ENCODE measurements around the gene R3HDM2. TPM values are rescaled to one million over a fixed set of nuclear protein-coding genes. Genes with fewer than 3 reads are reported as not detected.

R3HDM2 gene
- total and polyA plus RNA-seq, 4 donors = 7.4 to 28.9 (median 15.1) TPM

DNA sequence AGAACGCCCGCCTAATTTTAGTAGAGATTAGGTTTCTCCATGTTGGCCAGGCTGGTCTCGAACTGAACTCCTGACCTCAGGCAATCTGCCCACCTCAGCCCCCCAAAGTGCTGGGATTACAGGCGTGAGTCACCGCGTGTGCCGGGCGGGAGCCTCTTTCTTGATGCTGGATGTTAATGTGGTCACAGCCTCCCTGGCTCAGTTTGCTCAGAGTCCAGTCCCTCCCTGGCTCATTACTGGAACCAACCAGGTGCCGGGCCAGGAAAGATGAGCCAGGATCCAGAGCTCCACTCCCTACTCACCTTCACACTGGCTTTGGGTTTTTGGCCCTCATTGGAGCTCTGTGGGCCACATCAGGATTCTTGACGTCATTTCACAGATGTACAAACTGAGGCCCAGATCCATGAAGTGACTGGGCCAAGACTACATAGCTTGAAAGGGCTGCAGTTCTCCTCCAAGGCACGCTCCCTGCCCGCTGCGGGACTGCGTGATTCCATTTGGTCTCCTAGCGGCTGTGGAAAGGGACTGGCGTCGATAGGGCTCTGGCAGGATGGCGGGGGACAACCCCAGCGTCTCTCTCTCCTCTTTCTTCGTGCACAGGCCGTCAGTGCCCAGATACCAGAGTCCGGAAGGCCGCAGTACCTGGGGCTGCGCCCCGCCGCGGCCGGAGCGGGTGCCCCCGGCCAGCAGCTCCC is 206.4 kb downstream of the R3HDM2 start:
- no peaks in the 10 kb centered on the region for H3K9me3 ChIP-seq (ENCODE audit: control insufficient read depth in 4 of 4, low read length in 3 of 4)
- no peak overlapping the region for H3K27ac ChIP-seq (ENCODE audit: low read depth in 1 of 2, low read length in 2 of 2)
- no peak overlapping the region for H3K4me3 ChIP-seq (ENCODE audit: low read depth in 1 of 3, low read length in 3 of 3)
- WGBS = 33% methylated on average over 30 of the region's 30 CpGs
- no peaks in the 10 kb centered on the region for H3K36me3 ChIP-seq (ENCODE audit: control insufficient read depth in 4 of 4, insufficient read depth in 3 of 4, low read depth in 1 of 4, low read length in 3 of 4)
- peaks cover 0 to 20% (median 12%) of the 10 kb centered on the region in 4 donors for H3K27me3 ChIP-seq (ENCODE audit: control insufficient read depth in 4 of 4, insufficient read depth in 4 of 4, low read length in 3 of 4)
- TF ChIP-seq HNF4A (conservative IDR thresholded peaks at IDR 0.05) = no peak
- no peak for TF ChIP-seq RAD21 (IDR thresholded peaks at IDR 0.05)
- TF ChIP-seq YY1 (IDR thresholded peaks at IDR 0.05) = no peak
- no peak for TF ChIP-seq NR2F2 (IDR thresholded peaks at IDR 0.05)
- TF ChIP-seq FOXA2 (IDR thresholded peaks at IDR 0.05) = no peak
- no peak for TF ChIP-seq GABPA (IDR thresholded peaks at IDR 0.05 in 1 of 2, conservative IDR thresholded peaks at IDR 0.05 in 1 of 2)
- TF ChIP-seq, protein P1, sequence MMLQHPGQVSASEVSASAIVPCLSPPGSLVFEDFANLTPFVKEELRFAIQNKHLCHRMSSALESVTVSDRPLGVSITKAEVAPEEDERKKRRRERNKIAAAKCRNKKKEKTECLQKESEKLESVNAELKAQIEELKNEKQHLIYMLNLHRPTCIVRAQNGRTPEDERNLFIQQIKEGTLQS (IDR thresholded peaks at IDR 0.05) = no peak
- no peak for TF ChIP-seq JUND (IDR thresholded peaks at IDR 0.05)
- no peak for TF ChIP-seq HNF4G (IDR thresholded peaks at IDR 0.05)
- TF ChIP-seq, protein P2, sequence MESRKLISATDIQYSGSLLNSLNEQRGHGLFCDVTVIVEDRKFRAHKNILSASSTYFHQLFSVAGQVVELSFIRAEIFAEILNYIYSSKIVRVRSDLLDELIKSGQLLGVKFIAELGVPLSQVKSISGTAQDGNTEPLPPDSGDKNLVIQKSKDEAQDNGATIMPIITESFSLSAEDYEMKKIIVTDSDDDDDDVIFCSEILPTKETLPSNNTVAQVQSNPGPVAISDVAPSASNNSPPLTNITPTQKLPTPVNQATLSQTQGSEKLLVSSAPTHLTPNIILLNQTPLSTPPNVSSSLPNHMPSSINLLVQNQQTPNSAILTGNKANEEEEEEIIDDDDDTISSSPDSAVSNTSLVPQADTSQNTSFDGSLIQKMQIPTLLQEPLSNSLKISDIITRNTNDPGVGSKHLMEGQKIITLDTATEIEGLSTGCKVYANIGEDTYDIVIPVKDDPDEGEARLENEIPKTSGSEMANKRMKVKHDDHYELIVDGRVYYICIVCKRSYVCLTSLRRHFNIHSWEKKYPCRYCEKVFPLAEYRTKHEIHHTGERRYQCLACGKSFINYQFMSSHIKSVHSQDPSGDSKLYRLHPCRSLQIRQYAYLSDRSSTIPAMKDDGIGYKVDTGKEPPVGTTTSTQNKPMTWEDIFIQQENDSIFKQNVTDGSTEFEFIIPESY (IDR thresholded peaks at IDR 0.05) = no peak
- TF ChIP-seq MAX (IDR thresholded peaks at IDR 0.05) = no peak
- TF ChIP-seq FOXA1 (IDR thresholded peaks at IDR 0.05) = no peak
- TF ChIP-seq RXRA (IDR thresholded peaks at IDR 0.05) = no peak
- no peak for TF ChIP-seq TAF1 (conservative IDR thresholded peaks at IDR 0.05)
- TF ChIP-seq EGR1 (IDR thresholded peaks at IDR 0.05; ENCODE audit: low read depth in 2 of 2) = no peak
- no peak for DNase-seq (ENCODE audit: low spot score)
- peaks cover 7 to 12% (median 8%) of the 10 kb centered on the region in 4 donors for H3K4me1 ChIP-seq (ENCODE audit: control insufficient read depth in 4 of 4, insufficient read depth in 4 of 4, low read length in 3 of 4)
- H3K9ac ChIP-seq (ENCODE audit: low read depth in 1 of 2, low read length in 2 of 2) = no peak overlapping the region

DNA sequence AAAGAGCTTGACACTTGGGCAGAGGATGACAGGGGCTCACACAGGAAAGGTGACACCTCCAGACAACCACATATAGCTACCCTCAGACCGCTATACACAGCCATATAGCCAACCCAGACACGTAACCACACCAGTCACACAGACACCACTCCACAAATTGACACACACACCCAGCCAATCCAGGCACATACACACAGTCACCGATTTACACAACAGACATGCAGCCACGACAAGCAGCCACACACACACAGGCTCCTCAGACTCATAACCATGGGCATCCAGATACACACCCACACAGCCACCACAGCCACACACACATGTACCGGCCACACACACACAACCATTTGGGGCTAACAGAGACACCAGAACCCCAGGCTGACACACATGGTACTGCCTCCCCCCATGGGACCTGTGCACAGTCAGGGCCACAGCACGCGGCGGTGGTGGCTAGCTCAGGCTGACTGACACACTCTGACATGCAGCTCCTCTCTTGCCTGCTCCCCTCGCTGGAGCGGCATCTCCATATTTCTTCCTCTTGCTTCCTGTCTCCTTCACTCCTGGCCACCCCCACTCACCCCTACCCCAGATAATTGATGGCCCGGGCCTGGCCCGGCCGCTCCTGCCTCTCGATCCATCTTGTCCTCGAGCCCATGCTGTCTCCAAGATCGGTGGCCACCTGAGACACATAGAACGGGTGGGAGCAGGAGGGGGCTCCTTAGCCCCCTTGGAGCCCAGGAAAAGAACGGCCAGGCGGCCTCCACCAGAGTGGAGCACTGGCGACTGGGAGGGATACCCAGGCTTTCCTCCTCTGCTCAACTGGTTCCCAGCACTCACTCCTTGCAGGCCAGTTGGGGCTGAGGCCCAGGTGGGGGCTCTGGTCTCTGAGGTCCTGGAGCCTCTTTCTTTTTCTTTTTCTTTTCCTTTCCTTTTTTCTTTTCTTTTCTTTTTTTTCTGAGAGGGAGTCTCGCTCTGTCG is 207.4 kb downstream of the R3HDM2 start:
- H3K27ac ChIP-seq (ENCODE audit: low read depth in 1 of 2, low read length in 2 of 2) = no peak overlapping the region
- no peak for DNase-seq (ENCODE audit: low spot score)
- peaks cover 0 to 20% (median 12%) of the 10 kb centered on the region in 4 donors for H3K27me3 ChIP-seq (ENCODE audit: control insufficient read depth in 4 of 4, insufficient read depth in 4 of 4, low read length in 3 of 4)
- no peak overlapping the region for H3K9ac ChIP-seq (ENCODE audit: low read depth in 1 of 2, low read length in 2 of 2)
- H3K9me3 ChIP-seq (ENCODE audit: control insufficient read depth in 4 of 4, low read length in 3 of 4) = no peaks in the 10 kb centered on the region
- peaks cover 0 to 7% (median 4%) of the 10 kb centered on the region in 4 donors for H3K4me1 ChIP-seq (ENCODE audit: control insufficient read depth in 4 of 4, insufficient read depth in 4 of 4, low read length in 3 of 4)
- TF ChIP-seq NR2F2 (IDR thresholded peaks at IDR 0.05) (no peak), RXRA (IDR thresholded peaks at IDR 0.05) (no peak), FOXA1 (IDR thresholded peaks at IDR 0.05) (no peak), HNF4G (IDR thresholded peaks at IDR 0.05) (no peak), HNF4A (conservative IDR thresholded peaks at IDR 0.05) (no peak)
- TF ChIP-seq, protein P1 (IDR thresholded peaks at IDR 0.05) = no peak
- 45% methylated on average over 22 of the region's 22 CpGs for WGBS
- no peak overlapping the region for H3K4me3 ChIP-seq (ENCODE audit: low read depth in 1 of 3, low read length in 3 of 3)
- H3K36me3 ChIP-seq (ENCODE audit: control insufficient read depth in 4 of 4, insufficient read depth in 3 of 4, low read depth in 1 of 4, low read length in 3 of 4) = no peaks in the 10 kb centered on the region

Measured in liver (tissue), 9 donors.